Type B pancreatic cell (in vitro differentiated cells): Measurements from ENCODE around the gene DRD2. TPM values are rescaled to one million over a fixed set of nuclear protein-coding genes. Genes with fewer than 3 reads are reported as not detected.

Experiments used
- DNase-seq: peaks from one replicate; pipeline ENCODE4 v3.0.0; 2021; ENCODE audit warnings: mixed read lengths; ENCODE audit not compliant: unreplicated experiment; ENCODE audit errors: extremely low spot score
- H3K27ac Mint-ChIP-seq: 2 replicates; pipeline ENCODE4 v1.8.0; 2021; ENCODE audit warnings: mild to moderate bottlenecking, mixed read lengths
- H3K27me3 Mint-ChIP-seq: 2 replicates; pipeline ENCODE4 v1.8.0; 2021; ENCODE audit warnings: mixed read lengths
- H3K36me3 Mint-ChIP-seq: 2 replicates; pipeline ENCODE4 v1.8.0; 2021; ENCODE audit warnings: mixed read lengths
- H3K4me1 Mint-ChIP-seq: one replicate; pipeline ENCODE4 v1.8.0; 2021; ENCODE audit warnings: mixed read lengths; ENCODE audit not compliant: unreplicated experiment
- H3K4me3 Mint-ChIP-seq: 2 replicates; pipeline ENCODE4 v1.8.0; 2021; ENCODE audit warnings: mild to moderate bottlenecking, mixed read lengths
- H3K9me3 Mint-ChIP-seq: 2 replicates; pipeline ENCODE4 v1.8.0; 2021; ENCODE audit warnings: mixed read lengths
- CTCF ChIP-seq: fragments of 200-600 bp; sonication (generic); conservative IDR thresholded peaks from 2 replicates; pipeline ENCODE4 v1.5.0; 2021; ENCODE audit warnings: antibody characterized with exemption, mild to moderate bottlenecking
- total RNA-seq: library from RNA; stranded (reverse); gene quantifications from 2 replicates; pipeline ENCODE4 v1.2.1, GENCODE V29; 2021; ENCODE audit warnings: low replicate concordance

Gene DRD2
- total RNA-seq, 1 donor from 2014 or later, result 3.7 TPM

GRCh38 chr11:113387605-113388211 is 87.5 kb downstream of the DRD2 start, which contains the start of gene ANKK1:
Gene ANKK1, plus strand, starts transcription at chr11:113387779. Its CDS starts 106 bp downstream, at chr11:113387885.
- H3K36me3 Mint-ChIP-seq, result no peaks in the 10 kb centered on the region
- peak; percentile 61 for TF ChIP-seq CTCF
- DNase-seq, result no peak
- H3K9me3 Mint-ChIP-seq, result no peaks in the 10 kb centered on the region
- H3K27ac Mint-ChIP-seq, result no peak within 1 kb of the TSS
- no peaks in the 10 kb centered on the region for H3K4me1 Mint-ChIP-seq
- peak within 1 kb of the TSS; percentile 9 for H3K4me3 Mint-ChIP-seq
- peaks cover 8% of the 10 kb centered on the region for H3K27me3 Mint-ChIP-seq

GRCh38 chr11:113386866-113387265 is 88.3 kb downstream of the DRD2 start:
- TF ChIP-seq CTCF, result no peak
- H3K4me1 Mint-ChIP-seq, result no peaks in the 10 kb centered on the region
- no peak for DNase-seq
- H3K9me3 Mint-ChIP-seq, result no peaks in the 10 kb centered on the region
- no peak overlapping the region for H3K27ac Mint-ChIP-seq
- H3K36me3 Mint-ChIP-seq, result no peaks in the 10 kb centered on the region
- peak overlapping the region; percentile 9 for H3K4me3 Mint-ChIP-seq
- peaks cover 5% of the 10 kb centered on the region for H3K27me3 Mint-ChIP-seq

GRCh38 chr11:113385749-113386148 is 89.4 kb downstream of the DRD2 start:
- H3K4me3 Mint-ChIP-seq, result no peak overlapping the region

GRCh38 chr11:113384551-113384950 is 90.6 kb downstream of the DRD2 start:
- Mint-ChIP-seq H3K4me1 (no peaks in the 10 kb centered on the region), H3K27me3 (peaks cover 5% of the 10 kb centered on the region), H3K9me3 (no peaks in the 10 kb centered on the region), H3K27ac (peak overlapping the region; percentile 86), H3K36me3 (peaks cover 5% of the 10 kb centered on the region), H3K4me3 (no peak overlapping the region)
- no peak for DNase-seq
- no peak for TF ChIP-seq CTCF

More at GRCh38 chr11:113385749-113386148, 89.4 kb downstream of the DRD2 start:
- H3K9me3 Mint-ChIP-seq, result no peaks in the 10 kb centered on the region
- H3K27ac Mint-ChIP-seq, result no peak overlapping the region
- H3K36me3 Mint-ChIP-seq, result no peaks in the 10 kb centered on the region
- no peak for DNase-seq
- peaks cover 5% of the 10 kb centered on the region for H3K27me3 Mint-ChIP-seq
- TF ChIP-seq CTCF, result no peak
- no peaks in the 10 kb centered on the region for H3K4me1 Mint-ChIP-seq

DNA sequence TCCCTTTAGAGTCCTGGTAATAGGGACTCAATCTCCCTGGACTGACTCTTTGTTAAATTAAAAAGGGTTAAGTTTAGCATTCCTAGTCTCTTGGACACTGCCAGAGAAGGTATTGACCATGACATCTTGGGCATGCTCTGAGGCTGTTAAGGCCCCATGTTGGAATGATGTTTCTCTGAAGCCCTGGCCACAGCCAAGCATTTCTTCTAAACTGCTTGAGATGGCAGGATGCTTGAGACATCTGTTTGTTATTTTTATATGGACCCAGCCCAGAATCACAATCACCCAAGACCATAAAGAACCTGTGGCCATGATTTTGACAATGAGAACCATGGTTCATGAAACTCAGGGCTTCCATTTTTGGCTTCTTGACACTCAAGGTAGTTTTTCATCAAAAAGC is 93.1 kb downstream of the DRD2 start:
- H3K4me1 Mint-ChIP-seq, result peaks cover 6% of the 10 kb centered on the region

More for the DNA sequence above, 93.1 kb downstream of the DRD2 start:
- Mint-ChIP-seq H3K4me3 (no peak overlapping the region), H3K9me3 (no peaks in the 10 kb centered on the region), H3K27me3 (peaks cover 5% of the 10 kb centered on the region), H3K27ac (no peak overlapping the region), H3K36me3 (peaks cover 5% of the 10 kb centered on the region)
- DNase-seq, result no peak
- TF ChIP-seq CTCF, result no peak
